Measurements from ENCODE around the gene EDDM13.

DNA sequence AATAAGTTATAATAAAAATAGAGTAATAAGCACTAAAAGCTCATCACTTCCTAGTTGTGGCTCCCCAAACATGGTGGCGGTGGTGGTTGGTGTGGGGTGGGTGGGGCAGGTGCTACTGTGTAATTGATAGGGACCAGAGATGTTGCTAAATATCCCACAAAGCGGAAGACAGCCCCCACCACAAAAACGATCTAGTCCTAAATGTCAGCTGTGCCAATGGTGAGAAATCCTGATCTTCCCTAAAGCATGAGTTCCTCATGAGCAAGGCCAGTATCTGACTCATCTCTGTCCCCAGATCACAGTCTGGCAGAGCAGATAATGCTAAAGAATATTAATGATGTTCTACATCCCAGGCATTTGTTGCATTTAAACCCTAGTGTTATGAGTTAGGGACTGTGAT lies 1.9 kb upstream of the EDDM13 start:
- TF ChIP-seq POLR2A (IDR thresholded peaks at IDR 0.05; ENCODE audit: low read depth, low read length), result no peak
- TF ChIP-seq POLR2AphosphoS5 (IDR thresholded peaks at IDR 0.05; ENCODE audit: low read depth, low read length), result no peak

All from GM12891 (cell line).